Prostate gland (tissue), 2 donors: ENCODE measurements around the gene BEST3. TPM values are rescaled to one million over a fixed set of nuclear protein-coding genes. Genes with fewer than 3 reads are reported as not detected.

Experiments used
- DNase-seq: peaks from one replicate; pipeline ENCODE4 v3.0.0-alpha.2; 2019; ENCODE audit warnings: low spot score
- H3K27ac ChIP-seq, 2 donors: fragments of 200-600 bp; sonication (generic); 2 replicates each; pipeline ENCODE4 v1.5.1; 2017 to 2019
- H3K27me3 ChIP-seq: fragments of 200-600 bp; sonication (generic); replicated peaks from 2 replicates; pipeline ENCODE4 v1.5.1; 2019; ENCODE audit not compliant: insufficient read depth
- H3K36me3 ChIP-seq, 2 donors: fragments of 200-600 bp; sonication (generic); 1 replicate in 1 of 2; 2 replicates in 1 of 2; pipeline versions ENCODE4 v1.5.1 to v1.8.1; 2017 to 2019
- H3K4me1 ChIP-seq: fragments of 200-600 bp; sonication (generic); replicated peaks from 2 replicates; pipeline ENCODE4 v1.5.1; 2019
- H3K4me3 ChIP-seq, 2 donors: fragments of 200-600 bp; sonication (generic); 2 replicates each; pipeline ENCODE4 v1.5.1; 2017 to 2019
- H3K9me3 ChIP-seq: fragments of 200-600 bp; sonication (generic); 2 replicates; pipeline ENCODE4 v1.5.1; 2017
- CTCF ChIP-seq, 4 experiments: fragments of 200-600 bp in 2 of 4; fragments of 450-650 bp in 2 of 4; sonication (generic) in 2 of 4; IDR thresholded peaks; 1 replicate in 3 of 4; 2 replicates in 1 of 4; pipeline ENCODE4 v1.5.1; 2016 to 2019; ENCODE audit warnings: antibody characterized with exemption in 4 of 4, mild to moderate bottlenecking in 2 of 4, moderate library complexity in 2 of 4
- POLR2A ChIP-seq: fragments of 450-650 bp; IDR thresholded peaks from one replicate; pipeline ENCODE4 v1.6.1; 2016; ENCODE audit warnings: antibody characterized with exemption, mild to moderate bottlenecking
- POLR2AphosphoS5 ChIP-seq: sonication (generic); formaldehyde crosslinking; IDR thresholded peaks from one replicate; pipeline ENCODE4 v1.6.1; 2017; ENCODE audit warnings: antibody characterized with exemption
- WGBS: methylation state at CpG from one replicate; pipeline ENCODE4 v1.1.5; 2018; 5-methylcytosine and 5-hydroxymethylcytosine counted together
- intact Hi-C: fragments of 100-400 bp; cut with DNase I; formaldehyde crosslinking; loops from one replicate; pipeline ENCODE4 v1.14.2; 2022
- total RNA-seq, 2 donors: library from RNA; depleted of rRNA; stranded (reverse); fragments of >200 nt; gene quantifications; one replicate each; pipeline ENCODE4 v1.1.0, GENCODE V29; 2016

The BEST3 gene
- total RNA-seq, 2 donors from 2014 or later = 0.85 to 2.1 TPM

- no peak overlapping the region for H3K4me3 ChIP-seq
- H3K4me1 ChIP-seq = peaks cover 4% of the 10 kb centered on the region
- TF ChIP-seq POLR2AphosphoS5 = peak; percentile 64
- no peak for TF ChIP-seq POLR2A
- intact Hi-C loops = no loop called here
- no peaks in the 10 kb centered on the region for H3K27me3 ChIP-seq
- H3K27ac ChIP-seq = peak overlapping the region; percentile 39 to 48
- DNase-seq = peak; percentile 60
- H3K9me3 ChIP-seq = no peaks in the 10 kb centered on the region
- no peaks in the 10 kb centered on the region for H3K36me3 ChIP-seq
- WGBS = 28% methylated on average over 14 of the region's 14 CpGs
Observed at GRCh38 chr12:69688471-69689427, 10.4 kb downstream of the BEST3 start.

DNA sequence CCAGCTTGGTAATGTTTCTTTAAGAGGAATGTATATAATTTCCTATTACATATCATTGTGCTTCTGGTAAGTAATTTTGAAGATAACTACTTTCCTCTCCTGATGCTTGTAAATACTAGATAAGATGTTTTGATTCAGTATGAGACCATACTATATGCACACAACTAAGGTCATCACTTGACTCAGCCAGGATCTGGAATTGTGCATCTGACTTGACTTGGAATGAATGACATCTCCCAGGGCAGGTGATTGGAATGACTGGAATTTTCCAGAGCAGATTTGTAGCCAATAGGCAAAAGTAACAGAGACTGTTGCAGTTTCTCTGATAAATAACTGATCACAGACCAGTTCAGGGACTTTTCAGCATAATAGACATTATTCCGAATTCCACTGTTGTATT lies 11.1 kb downstream of the BEST3 start:
- DNase-seq = no peak
- 100% methylated on average over 1 of the region's 1 CpG for WGBS
- TF ChIP-seq CTCF (IDR thresholded peaks at IDR 0.05) (no peak), POLR2A (no peak), POLR2AphosphoS5 (no peak)
- H3K27me3 ChIP-seq = no peaks in the 10 kb centered on the region
- no peak overlapping the region for H3K4me3 ChIP-seq
- H3K9me3 ChIP-seq = no peaks in the 10 kb centered on the region
- no peak overlapping the region for H3K27ac ChIP-seq
- no peaks in the 10 kb centered on the region for H3K36me3 ChIP-seq
- peaks cover 4% of the 10 kb centered on the region for H3K4me1 ChIP-seq
- intact Hi-C loops = no loop called here

DNA sequence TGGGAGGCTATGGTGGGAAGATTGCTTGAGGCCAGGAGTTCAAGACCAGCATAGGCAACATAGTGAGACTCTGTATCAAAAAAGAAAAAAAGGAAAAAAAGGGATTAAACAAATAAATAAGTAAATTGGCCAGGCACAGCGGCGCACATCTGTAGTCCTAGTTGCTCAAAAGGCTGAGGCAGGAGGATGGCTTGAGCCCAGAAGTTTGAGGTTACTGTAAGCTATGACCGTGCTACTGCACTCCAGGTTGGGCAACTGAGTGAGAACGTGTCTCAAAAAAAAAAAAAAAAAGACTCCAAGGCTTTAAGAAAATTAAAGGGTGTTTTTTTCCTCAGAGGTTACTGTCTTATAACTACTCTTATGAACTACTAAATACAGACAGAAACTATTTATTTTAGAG lies 11.7 kb downstream of the BEST3 start:
- 79% methylated on average over 4 of the region's 4 CpGs for WGBS
- Histone ChIP-seq H3K4me3 (no peak overlapping the region), H3K36me3 (no peaks in the 10 kb centered on the region), H3K27ac (no peak overlapping the region), H3K9me3 (no peaks in the 10 kb centered on the region), H3K4me1 (peaks cover 4% of the 10 kb centered on the region), H3K27me3 (no peaks in the 10 kb centered on the region)
- no peak for TF ChIP-seq CTCF (IDR thresholded peaks at IDR 0.05)
- no peak for TF ChIP-seq POLR2AphosphoS5
- TF ChIP-seq POLR2A = no peak
- intact Hi-C loops = no loop called here
- no peak for DNase-seq

DNA sequence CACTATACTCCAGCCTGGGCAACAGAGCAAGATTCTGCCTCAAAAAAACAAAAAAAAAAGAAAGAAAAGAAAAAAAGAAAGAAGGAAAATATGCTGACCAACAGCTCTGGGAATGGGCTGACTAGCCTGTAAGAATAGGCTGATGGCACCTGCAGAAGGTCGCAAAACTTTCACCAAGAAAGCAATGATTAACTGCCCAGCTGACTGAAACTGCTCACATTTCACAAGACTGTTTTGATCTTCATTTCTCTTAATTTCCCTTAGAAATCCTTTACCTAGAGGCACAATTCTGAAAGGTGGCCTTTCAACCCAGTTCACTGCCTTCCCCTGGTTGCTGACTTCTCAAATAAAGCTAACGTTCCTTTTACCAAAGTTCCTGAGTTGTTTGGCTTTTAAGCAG lies 12.4 kb downstream of the BEST3 start:
- WGBS = 55% methylated on average over 2 of the region's 2 CpGs
- Histone ChIP-seq H3K27ac (no peak overlapping the region), H3K36me3 (no peaks in the 10 kb centered on the region), H3K4me1 (peaks cover 8% of the 10 kb centered on the region), H3K4me3 (no peak overlapping the region), H3K9me3 (no peaks in the 10 kb centered on the region), H3K27me3 (no peaks in the 10 kb centered on the region)
- no peak for TF ChIP-seq CTCF (IDR thresholded peaks at IDR 0.05)
- TF ChIP-seq POLR2A = no peak
- no peak for TF ChIP-seq POLR2AphosphoS5
- intact Hi-C loops = no loop called here
- no peak for DNase-seq

DNA sequence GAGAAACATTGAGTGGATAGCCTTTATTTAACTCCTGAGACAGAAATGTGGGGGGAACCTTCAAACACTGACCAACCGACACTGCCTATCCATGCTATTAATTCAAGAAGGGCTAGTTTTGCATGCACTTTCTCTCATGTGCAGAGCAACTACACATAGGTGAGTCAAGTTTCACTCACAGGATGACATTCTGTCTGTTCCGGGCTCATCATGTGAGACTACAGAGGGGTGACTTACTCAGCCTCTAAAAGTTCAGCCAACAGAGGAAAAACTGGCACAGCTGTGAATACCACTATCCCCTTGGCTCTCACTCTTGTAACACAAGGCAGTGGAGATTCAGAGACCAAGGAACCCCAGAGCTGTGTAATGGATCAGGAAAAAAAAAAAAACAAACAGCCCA lies 13.3 kb downstream of the BEST3 start:
- Histone ChIP-seq H3K36me3 (no peaks in the 10 kb centered on the region), H3K9me3 (no peaks in the 10 kb centered on the region), H3K27me3 (no peaks in the 10 kb centered on the region), H3K4me1 (peaks cover 8% of the 10 kb centered on the region), H3K4me3 (no peak overlapping the region), H3K27ac (no peak overlapping the region)
- intact Hi-C loops = no loop called here
- no peak for TF ChIP-seq POLR2A
- TF ChIP-seq CTCF (IDR thresholded peaks at IDR 0.05) = no peak
- TF ChIP-seq POLR2AphosphoS5 = no peak
- WGBS = 53% methylated on average over 2 of the region's 2 CpGs
- no peak for DNase-seq
